Spinal cord (tissue), 4 donors: Measurements from ENCODE around the gene RGPD5. TPM values are rescaled to one million over a fixed set of nuclear protein-coding genes. Genes with fewer than 3 reads are reported as not detected.

Experiments
- polyA plus RNA-seq, 2 donors: library from polyadenylated mRNA; unstranded; fragments of 120-200 nt; gene quantifications; one replicate each; pipeline ENCODE4 v1.2.1, GENCODE V29; 2013; ENCODE audit not compliant: insufficient read length in 2 of 2
- total RNA-seq, 2 donors: library from RNA; depleted of rRNA in 1 of 2; stranded (reverse); fragments of 120-200 nt in 1 of 2; fragments of >200 nt in 1 of 2; gene quantifications; one replicate each; pipeline versions ENCODE4 v1.2.3 to v1.2.4, GENCODE V29; 2013 to 2014

RGPD5 gene
- total and polyA plus RNA-seq, 4 donors, result 14.0 to 41.8 (median 27.5) TPM

Other genes with a start within 250 kb of the RGPD5 start
- gene SEPTIN10, start 180.3 kb upstream of the RGPD5 start, total RNA-seq, result 10 to 100 TPM; 74.4 to 82.6 TPM
- gene SEPTIN10, start 180.3 kb upstream of the RGPD5 start, polyA plus RNA-seq, result 10 to 100 TPM; 51.6 to 64.8 TPM
- 10 to 100 TPM in 1 of 2 donors, 1 to 10 TPM in 1; 8.5 to 19.5 TPM for gene SOWAHC, start 179.9 kb upstream of the RGPD5 start, total RNA-seq
- 10 to 100 TPM; 11.3 to 16.8 TPM for gene SOWAHC, start 179.9 kb upstream of the RGPD5 start, polyA plus RNA-seq
- gene LIMS3, start 104.4 kb downstream of the RGPD5 start, total RNA-seq, result 1 to 10 TPM; 2.6 to 6.9 TPM
- gene LIMS3, start 104.4 kb downstream of the RGPD5 start, polyA plus RNA-seq, result 1 to 10 TPM; 1.2 to 1.6 TPM